HepG2 (cell line): Measurements from ENCODE around the gene SLC22A9. TPM values are rescaled to one million over a fixed set of nuclear protein-coding genes. Genes with fewer than 3 reads are reported as not detected.
"Not testable (repeated sequence)": the region's sequence is repeated elsewhere in the genome, so short reads cannot be mapped to it uniquely, and the experiment has no call there.

Experiments
- ATAC-seq: fragments of 200-7000 bp; cut with Tn5 transposase; 3 replicates; pipeline ENCODE4 v1.9.1; 2020; ENCODE audit warnings: mild to moderate bottlenecking, moderate library complexity
- BruUV-seq: library from RNA; stranded (reverse); fragments of 400-500 nt; replicated peaks from 2 replicates; lab custom pipeline; 2021; lab: Mats Ljungman, UMichigan
- CTCF ChIA-PET: fragments of 300-600 bp; formaldehyde crosslinking; extraction: SDS; loops from one replicate; lab custom pipeline; 2021; ENCODE audit warnings: low total read pairs, inconsistent platforms, low intra/inter-chr PET ratio; lab: Yijun Ruan, JAX
- POLR2A ChIA-PET: fragments of 350-600 bp; sonication (Branson Sonifier 250); formaldehyde crosslinking; loops from one replicate; lab custom pipeline; 2020; ENCODE audit warnings: antibody characterized with exemption, inconsistent platforms; lab: Yijun Ruan, JAX
- DNase-seq: peaks from one replicate; pipeline ENCODE4 v3.0.0-alpha.2; 2015; ENCODE audit warnings: low spot score
- FAIRE-seq: peaks from 3 replicates; lab custom pipeline; 2011; peaks lifted over from hg19 to GRCh38; lab: Jason Lieb, UNC
- H2AFZ ChIP-seq: one replicate; pipeline ENCODE4 v1.6.1; 2011; ENCODE audit warnings: low read length, inconsistent platforms
- H3K27ac ChIP-seq: fragments of 300-600 bp; 3 replicates; pipeline ENCODE4 v1.8.0; 2011; ENCODE audit warnings: mixed run types, mild to moderate bottlenecking, mixed read lengths, low read length, inconsistent platforms; ENCODE audit not compliant: insufficient read depth; ENCODE audit errors: extremely low read length
- H3K27me3 ChIP-seq, 2 experiments: fragments of 200-600 bp in 1 of 2; 2 replicates in 1 of 2; 3 replicates in 1 of 2; pipeline versions ENCODE4 v1.6.0 to v1.8.0; 2011; ENCODE audit warnings: low read length in 2 of 2, mild to moderate bottlenecking in 2 of 2, moderate library complexity in 2 of 2, inconsistent platforms in 1 of 2; ENCODE audit not compliant: insufficient read depth in 2 of 2, control insufficient read depth in 1 of 2
- H3K36me3 ChIP-seq, 2 experiments: fragments of 200-600 bp in 1 of 2; replicated peaks in 1 of 2; 2 replicates in 1 of 2; 3 replicates in 1 of 2; pipeline versions ENCODE4 v1.5.1 to v1.8.0; 2011; ENCODE audit warnings: low read length in 2 of 2, inconsistent platforms in 1 of 2; ENCODE audit not compliant: insufficient read depth in 2 of 2, control insufficient read depth in 1 of 2
- H3K4me1 ChIP-seq: 2 replicates; pipeline ENCODE4 v1.5.1; 2012; ENCODE audit warnings: low read length, inconsistent platforms; ENCODE audit not compliant: insufficient read depth
- H3K4me2 ChIP-seq: 2 replicates; pipeline ENCODE4 v1.6.0; 2011; ENCODE audit warnings: low read depth, low read length, inconsistent platforms
- H3K4me3 ChIP-seq, 3 experiments: fragments of 200-600 bp in 1 of 3; sonication (generic), shearing (Covaris generic) in 1 of 3; replicated peaks in 1 of 3; 2 replicates each; pipeline ENCODE4 v1.5.1; 2011 to 2016; ENCODE audit warnings: low read length in 3 of 3, inconsistent platforms in 2 of 3, low read depth in 2 of 3, mild to moderate bottlenecking in 2 of 3, control low read depth in 1 of 3, mixed read lengths in 1 of 3; ENCODE audit not compliant: insufficient read depth in 1 of 3
- H3K79me2 ChIP-seq: one replicate; pipeline ENCODE4 v1.6.1; 2011; ENCODE audit warnings: low read length, inconsistent platforms; ENCODE audit not compliant: insufficient read depth
- H3K9ac ChIP-seq: 2 replicates; pipeline ENCODE4 v1.6.0; 2011; ENCODE audit warnings: mild to moderate bottlenecking, low read depth, low read length, inconsistent platforms; ENCODE audit not compliant: insufficient read depth
- H3K9me3 ChIP-seq: 2 replicates; pipeline ENCODE4 v1.5.1; 2012; ENCODE audit warnings: mild to moderate bottlenecking, low read length
- H4K20me1 ChIP-seq: 2 replicates; pipeline ENCODE4 v1.6.0; 2011; ENCODE audit warnings: inconsistent platforms, mild to moderate bottlenecking, low read length, moderate library complexity; ENCODE audit not compliant: insufficient read depth
- DPF2 ChIP-seq: sonication (generic); formaldehyde crosslinking; IDR thresholded peaks from 2 replicates; pipeline ENCODE4 v1.4.0; 2020; ENCODE audit warnings: mild to moderate bottlenecking, low read depth, missing genetic modification reagents, borderline replicate concordance
- GABPA ChIP-seq, 2 experiments: IDR thresholded peaks; 2 replicates each; pipeline ENCODE4 v1.6.1; 2011 to 2016; ENCODE audit warnings: low read depth in 2 of 2, low read length in 1 of 2, missing biosample characterization in 1 of 2, missing genetic modification characterization in 1 of 2
- RCOR2 ChIP-seq: IDR thresholded peaks from 2 replicates; pipeline ENCODE4 v1.6.1; 2016; ENCODE audit warnings: missing biosample characterization, missing genetic modification reagents
- SALL2 ChIP-seq: sonication (generic); formaldehyde crosslinking; IDR thresholded peaks from 2 replicates; pipeline ENCODE4 v1.8.1; 2023; ENCODE audit warnings: mild to moderate bottlenecking, missing genetic modification reagents, inconsistent platforms
- SMYD3 ChIP-seq: sonication (generic); formaldehyde crosslinking; IDR thresholded peaks from 2 replicates; pipeline ENCODE4 v1.8.1; 2023; ENCODE audit warnings: mild to moderate bottlenecking, missing genetic modification reagents
- WGBS: methylation state at CpG from one replicate; pipeline ENCODE4 v1.1.6; 2017; ENCODE audit warnings: low lambda C conversion rate; 5-methylcytosine and 5-hydroxymethylcytosine counted together
- in situ Hi-C: cut with HindIII; loops from 2 replicates; pipeline ENCODE4 v1.10.0; 2017; ENCODE audit warnings: low pct_unique_long_range_greater_than_20kb; ENCODE audit not compliant: extremely low pct_ligation_motif_present
- intact Hi-C: fragments of 100-400 bp; cut with micrococcal nuclease; formaldehyde crosslinking; loops from one replicate; pipeline ENCODE4 v1.10.0; 2022; ENCODE audit not compliant: unreplicated experiment
- polyA plus RNA-seq, 8 experiments: library from polyadenylated mRNA; depleted of rRNA in 3 of 8; stranded (reverse) in 7 of 8; unstranded in 1 of 8; fragments of >200 nt; fragmentation: Illumina TruSeq in 4 of 8; extraction: Trizol in 4 of 8; gene quantifications; 2 replicates each; pipeline versions ENCODE4 v1.2.1 to v1.2.3, GENCODE V29; 2011 to 2016; ENCODE audit warnings: low read depth in 4 of 8, missing spikeins in 1 of 8, mixed read lengths in 1 of 8; ENCODE audit not compliant: insufficient read depth in 1 of 8
- total RNA-seq, 5 experiments: library from RNA; depleted of rRNA; stranded (reverse); fragments of >200 nt; fragmentation: Illumina TruSeq; extraction: Trizol; gene quantifications; 2 replicates each; pipeline ENCODE4 v1.2.3, GENCODE V29; 2016; ENCODE audit warnings: low read depth in 1 of 5
- TF ChIP-seq, protein P1 (sequence below): sonication (generic); formaldehyde crosslinking; IDR thresholded peaks from 2 replicates; pipeline ENCODE4 v1.4.0; 2020; ENCODE audit warnings: mild to moderate bottlenecking, missing genetic modification reagents, borderline replicate concordance

The SLC22A9 gene
- total and polyA plus RNA-seq, 2 of the 13 experiments (the other 11 are each of a cell fraction or from before 2014, with no cell fraction given), result 4.0 to 11.7 TPM

DNA sequence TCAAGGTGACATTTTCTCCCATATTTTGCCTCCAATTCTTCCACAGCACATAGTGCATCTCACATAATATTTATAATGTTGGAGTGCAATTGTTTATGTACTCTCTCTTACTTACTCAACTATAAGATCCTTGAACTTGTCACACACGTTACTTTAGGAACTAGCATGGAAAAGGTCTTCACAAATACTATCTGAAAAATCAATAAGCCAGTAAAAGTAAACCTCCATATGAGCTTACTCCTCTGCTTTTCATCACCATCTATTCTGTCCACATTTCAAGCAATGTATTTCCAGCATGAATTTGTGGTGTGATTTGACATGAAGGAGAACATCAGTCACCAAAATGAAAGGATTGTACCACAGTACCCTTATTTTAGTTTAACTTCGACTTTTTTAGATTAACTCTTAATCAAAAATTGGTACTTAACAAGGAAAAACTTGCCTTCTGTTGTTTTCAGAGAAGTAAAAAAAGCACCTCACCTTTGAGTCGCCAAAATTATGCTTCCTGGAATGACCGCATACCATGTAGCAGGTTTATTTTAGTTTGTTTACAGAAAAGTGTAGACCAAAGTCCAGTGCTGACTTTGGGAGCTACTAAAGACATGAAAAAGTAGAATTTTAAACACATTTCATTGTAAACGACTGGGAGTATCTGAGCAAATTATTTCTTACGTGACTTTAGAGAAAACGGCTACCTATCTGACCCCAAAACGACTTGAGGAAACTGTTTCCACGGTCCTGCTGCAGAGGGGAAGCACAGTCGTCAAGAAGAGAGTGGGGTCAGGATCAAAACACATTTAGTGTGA lies at the start of gene SLC22A9 (continued):
- TF ChIP-seq, protein P1, sequence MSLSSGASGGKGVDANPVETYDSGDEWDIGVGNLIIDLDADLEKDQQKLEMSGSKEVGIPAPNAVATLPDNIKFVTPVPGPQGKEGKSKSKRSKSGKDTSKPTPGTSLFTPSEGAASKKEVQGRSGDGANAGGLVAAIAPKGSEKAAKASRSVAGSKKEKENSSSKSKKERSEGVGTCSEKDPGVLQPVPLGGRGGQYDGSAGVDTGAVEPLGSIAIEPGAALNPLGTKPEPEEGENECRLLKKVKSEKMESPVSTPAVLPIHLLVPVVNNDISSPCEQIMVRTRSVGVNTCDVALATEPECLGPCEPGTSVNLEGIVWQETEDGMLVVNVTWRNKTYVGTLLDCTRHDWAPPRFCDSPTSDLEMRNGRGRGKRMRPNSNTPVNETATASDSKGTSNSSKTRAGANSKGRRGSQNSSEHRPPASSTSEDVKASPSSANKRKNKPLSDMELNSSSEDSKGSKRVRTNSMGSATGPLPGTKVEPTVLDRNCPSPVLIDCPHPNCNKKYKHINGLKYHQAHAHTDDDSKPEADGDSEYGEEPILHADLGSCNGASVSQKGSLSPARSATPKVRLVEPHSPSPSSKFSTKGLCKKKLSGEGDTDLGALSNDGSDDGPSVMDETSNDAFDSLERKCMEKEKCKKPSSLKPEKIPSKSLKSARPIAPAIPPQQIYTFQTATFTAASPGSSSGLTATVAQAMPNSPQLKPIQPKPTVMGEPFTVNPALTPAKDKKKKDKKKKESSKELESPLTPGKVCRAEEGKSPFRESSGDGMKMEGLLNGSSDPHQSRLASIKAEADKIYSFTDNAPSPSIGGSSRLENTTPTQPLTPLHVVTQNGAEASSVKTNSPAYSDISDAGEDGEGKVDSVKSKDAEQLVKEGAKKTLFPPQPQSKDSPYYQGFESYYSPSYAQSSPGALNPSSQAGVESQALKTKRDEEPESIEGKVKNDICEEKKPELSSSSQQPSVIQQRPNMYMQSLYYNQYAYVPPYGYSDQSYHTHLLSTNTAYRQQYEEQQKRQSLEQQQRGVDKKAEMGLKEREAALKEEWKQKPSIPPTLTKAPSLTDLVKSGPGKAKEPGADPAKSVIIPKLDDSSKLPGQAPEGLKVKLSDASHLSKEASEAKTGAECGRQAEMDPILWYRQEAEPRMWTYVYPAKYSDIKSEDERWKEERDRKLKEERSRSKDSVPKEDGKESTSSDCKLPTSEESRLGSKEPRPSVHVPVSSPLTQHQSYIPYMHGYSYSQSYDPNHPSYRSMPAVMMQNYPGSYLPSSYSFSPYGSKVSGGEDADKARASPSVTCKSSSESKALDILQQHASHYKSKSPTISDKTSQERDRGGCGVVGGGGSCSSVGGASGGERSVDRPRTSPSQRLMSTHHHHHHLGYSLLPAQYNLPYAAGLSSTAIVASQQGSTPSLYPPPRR (CRISPR knock-in tag), result peak; percentile 51; the same call in 1 of the 2 replicates
- TF ChIP-seq GABPA (IDR thresholded peaks at IDR 0.05; ENCODE audit: low read depth, low read length) (no peak), GABPA (CRISPR knock-in tag; IDR thresholded peaks at IDR 0.05; ENCODE audit: low read depth) (0 out of 2 replicates have a peak, but pooled peaks have one; percentile 36)
- TF ChIP-seq, all 625 proteins: peak for 76

- BruUV-seq, result no TSS peak
- H2AFZ ChIP-seq, result no peak overlapping the region
- ATAC-seq (no peak), DNase-seq (no peak), FAIRE-seq (no peak)
- H3K4me2 ChIP-seq, result no peak overlapping the region
- H3K4me1 ChIP-seq, result no peaks in the 10 kb centered on the region
- no peak overlapping the region for H3K4me3 ChIP-seq
- no peaks in the 10 kb centered on the region for H3K36me3 ChIP-seq
- ChIA-PET POLR2A (no interaction called here), CTCF (no interaction called here)
- H3K9me3 ChIP-seq, result 0 out of 2 replicates have a peak, but pooled peaks cover 13% of the 10 kb centered on the region
- H3K9ac ChIP-seq, result no peak overlapping the region
- in situ Hi-C loops, result no loop called here
- no peaks in the 10 kb centered on the region for H4K20me1 ChIP-seq
- TF ChIP-seq SALL2 (CRISPR knock-in tag) (no peak), SMYD3 (CRISPR knock-in tag) (no peak), DPF2 (CRISPR knock-in tag) (no peak), RCOR2 (CRISPR knock-in tag) (no peak)
- H3K27ac ChIP-seq, result no peak overlapping the region
- no peaks in the 10 kb centered on the region for H3K27me3 ChIP-seq
- no peaks in the 10 kb centered on the region for H3K79me2 ChIP-seq
- intact Hi-C loops, result no loop called here
Measured at GRCh38 chr11:63321723-63322122, 47.9 kb upstream of the SLC22A9 start.

DNA sequence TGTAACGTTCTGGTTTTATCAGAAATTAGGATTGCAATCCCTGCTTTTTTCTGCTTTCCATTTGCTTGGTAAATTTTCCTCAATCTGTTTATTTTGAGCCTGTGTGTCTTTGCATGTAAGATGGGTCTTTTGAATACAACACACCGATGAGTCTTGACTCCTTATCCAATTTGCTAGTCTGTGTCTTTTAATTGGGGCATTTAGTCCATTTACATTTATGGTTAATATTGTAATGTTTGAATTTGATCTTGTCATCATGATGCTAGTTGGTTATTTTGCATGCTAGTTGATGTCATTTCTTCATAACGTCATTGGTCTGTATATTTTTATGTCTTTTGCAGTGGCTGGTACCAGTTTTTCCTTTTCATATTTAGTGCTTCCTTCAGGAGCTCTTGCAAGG lies 34.5 kb upstream of the SLC22A9 start:
- not testable (repeated sequence) for ATAC-seq

More for the DNA sequence above, 34.5 kb upstream of the SLC22A9 start:
- H3K79me2 ChIP-seq, BruUV-seq, H3K36me3 ChIP-seq, CTCF ChIA-PET, H2AFZ ChIP-seq, DNase-seq, H3K27me3 ChIP-seq, FAIRE-seq, in situ Hi-C loops, H4K20me1 ChIP-seq, H3K4me1 ChIP-seq, H3K9me3 ChIP-seq, intact Hi-C loops, H3K4me3 ChIP-seq, H3K27ac ChIP-seq, H3K9ac ChIP-seq, POLR2A ChIA-PET, H3K4me2 ChIP-seq: not testable (repeated sequence)
- 0% methylated on average over 3 of the region's 3 CpGs for WGBS
